Testis (tissue), 2 donors: ENCODE results near the gene RGS17.

Experiments used
- POLR2A ChIP-seq: fragments of 450-650 bp; IDR thresholded peaks from one replicate; pipeline ENCODE4 v1.6.1; 2017; ENCODE audit warnings: antibody characterized with exemption, mild to moderate bottlenecking, moderate library complexity
- TF ChIP-seq, protein P1 (sequence below), 3 experiments: fragments of 450-650 bp in 2 of 3; fragments of 200-600 bp in 1 of 3; sonication (generic) in 1 of 3; IDR thresholded peaks; one replicate each; pipeline ENCODE4 v1.5.1; 2016 to 2019; ENCODE audit warnings: antibody characterized with exemption in 3 of 3, mild to moderate bottlenecking in 2 of 3, moderate library complexity in 1 of 3

- TF ChIP-seq, protein P1, sequence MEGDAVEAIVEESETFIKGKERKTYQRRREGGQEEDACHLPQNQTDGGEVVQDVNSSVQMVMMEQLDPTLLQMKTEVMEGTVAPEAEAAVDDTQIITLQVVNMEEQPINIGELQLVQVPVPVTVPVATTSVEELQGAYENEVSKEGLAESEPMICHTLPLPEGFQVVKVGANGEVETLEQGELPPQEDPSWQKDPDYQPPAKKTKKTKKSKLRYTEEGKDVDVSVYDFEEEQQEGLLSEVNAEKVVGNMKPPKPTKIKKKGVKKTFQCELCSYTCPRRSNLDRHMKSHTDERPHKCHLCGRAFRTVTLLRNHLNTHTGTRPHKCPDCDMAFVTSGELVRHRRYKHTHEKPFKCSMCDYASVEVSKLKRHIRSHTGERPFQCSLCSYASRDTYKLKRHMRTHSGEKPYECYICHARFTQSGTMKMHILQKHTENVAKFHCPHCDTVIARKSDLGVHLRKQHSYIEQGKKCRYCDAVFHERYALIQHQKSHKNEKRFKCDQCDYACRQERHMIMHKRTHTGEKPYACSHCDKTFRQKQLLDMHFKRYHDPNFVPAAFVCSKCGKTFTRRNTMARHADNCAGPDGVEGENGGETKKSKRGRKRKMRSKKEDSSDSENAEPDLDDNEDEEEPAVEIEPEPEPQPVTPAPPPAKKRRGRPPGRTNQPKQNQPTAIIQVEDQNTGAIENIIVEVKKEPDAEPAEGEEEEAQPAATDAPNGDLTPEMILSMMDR (IDR thresholded peaks at IDR 0.05) = no peak
- no peak for TF ChIP-seq POLR2A
Observed at GRCh38 chr6:153102605-153103318, 28.3 kb downstream of the RGS17 start.
